GM21390 (cell line): ENCODE results near the gene EEFSEC.

ENCODE experiments used
- ATAC-seq: cut with Tn5 transposase; IDR thresholded peaks from one replicate; pipeline ENCODE4 v1.9.1; 2021; ENCODE audit not compliant: unreplicated experiment

The EEFSEC gene

GRCh38 chr3:128283421-128283820 lies 130.1 kb downstream of the EEFSEC start:
- no peak for ATAC-seq

DNA sequence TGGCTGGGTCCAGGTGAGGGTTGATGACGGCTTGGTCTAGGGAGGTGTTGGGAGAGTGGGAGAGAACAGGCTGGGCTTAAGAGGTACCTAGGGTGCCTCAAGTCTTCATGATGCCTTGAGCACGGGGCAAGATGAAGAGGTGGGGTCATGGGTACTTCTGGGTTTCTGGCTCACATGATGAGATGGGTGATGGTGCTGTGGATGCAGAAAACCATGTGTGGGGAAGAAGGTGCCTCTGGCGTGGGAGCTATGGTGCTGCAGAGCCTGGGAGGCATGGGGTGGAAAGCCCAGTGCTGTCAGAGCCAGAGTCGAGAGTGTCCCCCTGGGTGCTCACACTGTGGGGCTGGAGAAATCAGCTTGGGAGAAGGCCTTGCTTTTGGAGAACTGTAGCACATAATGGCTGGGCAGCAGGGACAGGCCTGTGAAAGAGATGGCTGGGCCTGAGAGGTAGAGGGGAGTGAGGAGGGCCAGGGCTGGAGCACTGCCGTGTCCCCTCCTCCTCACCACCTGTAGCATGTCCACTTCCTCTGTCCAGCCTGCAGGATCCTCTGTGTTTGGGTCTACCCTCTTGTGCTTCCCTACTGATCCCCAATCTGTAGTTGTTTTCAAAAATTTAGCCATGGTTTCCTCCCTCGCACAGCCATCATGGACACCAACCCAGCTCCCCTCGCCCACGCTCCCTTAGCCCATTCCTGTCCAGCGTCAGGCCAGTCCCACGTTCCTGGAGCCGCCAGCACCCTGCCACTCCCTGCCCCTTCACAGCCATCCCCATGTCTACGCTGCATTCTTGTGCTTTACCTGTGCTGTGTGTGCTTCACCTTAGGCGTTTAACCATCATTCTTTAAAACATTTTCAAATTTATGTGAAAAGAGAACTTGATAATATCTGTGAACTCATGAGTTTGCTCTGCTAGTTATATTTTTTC lies 132.0 kb downstream of the EEFSEC start:
- ATAC-seq, result no peak

DNA sequence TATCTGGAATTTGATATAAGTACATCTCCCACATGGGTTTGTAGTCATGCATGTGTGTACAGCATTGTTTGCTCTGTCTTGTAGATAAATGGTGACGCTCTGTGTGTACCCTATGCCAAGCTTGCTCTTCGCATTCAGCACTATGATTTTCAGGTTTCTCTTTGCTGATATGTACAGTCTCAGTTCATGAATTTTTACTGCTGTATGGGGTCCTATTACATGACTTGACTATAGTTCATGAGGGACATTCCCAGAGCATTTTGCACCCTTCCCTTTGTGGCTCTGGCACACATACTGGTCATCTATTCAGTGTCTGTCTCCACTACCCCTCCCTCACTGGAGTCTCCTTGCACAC lies 132.7 kb downstream of the EEFSEC start:
- ATAC-seq, result no peak

GRCh38 chr3:128286691-128287090 lies 133.4 kb downstream of the EEFSEC start:
- no peak for ATAC-seq

DNA sequence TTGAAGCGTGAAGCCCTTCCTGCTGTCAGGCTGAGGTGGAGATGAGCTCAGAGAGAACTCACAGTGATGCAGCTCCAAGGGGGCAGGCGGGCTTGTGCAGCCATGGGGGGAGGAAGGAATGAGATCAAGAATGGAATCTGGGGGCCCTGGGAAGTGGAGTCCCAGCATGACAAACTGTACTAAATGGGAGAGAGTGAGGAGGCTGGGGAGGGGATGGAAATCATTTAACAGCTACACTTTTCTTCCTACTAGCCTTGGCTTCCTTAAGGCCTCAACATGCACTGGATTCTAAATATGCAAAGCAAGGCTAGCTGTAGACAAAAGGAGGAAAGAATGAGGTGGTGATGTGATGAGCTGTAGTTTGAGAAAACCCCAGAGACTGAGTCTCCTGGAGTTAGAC lies 133.9 kb downstream of the EEFSEC start:
- ATAC-seq, result no peak

DNA sequence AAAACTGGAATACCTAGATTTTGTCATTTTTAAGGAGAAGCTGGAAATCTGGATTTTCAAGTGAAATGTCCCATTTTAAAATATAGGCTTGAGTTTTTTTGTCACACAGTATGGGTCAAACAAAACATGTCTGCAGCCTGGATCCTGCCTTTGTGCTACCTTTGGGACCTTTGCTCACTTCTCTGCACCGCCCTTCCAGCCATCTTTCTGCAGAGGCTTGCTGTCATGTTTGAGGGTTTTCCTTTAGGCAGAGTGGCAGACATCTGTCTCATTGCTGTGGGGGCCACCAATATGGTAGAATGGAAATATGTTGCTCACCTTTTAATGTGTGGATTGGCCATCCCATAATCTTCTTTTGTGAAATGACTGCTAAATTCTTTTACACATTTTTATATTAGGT lies 136.3 kb downstream of the EEFSEC start:
- no peak for ATAC-seq

GRCh38 chr3:128290484-128290883 lies 137.2 kb downstream of the EEFSEC start:
- no peak for ATAC-seq

DNA sequence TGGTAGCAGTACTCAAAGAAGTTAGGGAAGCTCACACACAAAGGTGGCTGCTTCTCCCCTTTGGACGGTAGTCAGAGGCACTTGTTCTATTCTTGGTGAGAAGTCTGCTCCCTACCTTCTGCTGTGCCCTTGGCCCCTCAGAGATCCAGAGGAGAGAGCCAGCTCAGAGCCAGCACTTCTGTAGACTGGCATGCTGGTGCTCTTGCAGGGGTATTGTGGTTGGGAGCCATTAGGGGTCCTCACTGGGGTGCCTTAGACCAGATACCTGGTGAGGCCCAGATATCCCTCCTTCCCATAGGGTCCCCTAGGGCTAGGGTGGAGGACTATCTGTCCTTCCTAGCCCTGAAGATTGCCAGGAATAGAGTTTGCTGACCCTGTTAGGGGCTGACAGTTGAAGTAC lies 140.6 kb downstream of the EEFSEC start:
- no peak for ATAC-seq

DNA sequence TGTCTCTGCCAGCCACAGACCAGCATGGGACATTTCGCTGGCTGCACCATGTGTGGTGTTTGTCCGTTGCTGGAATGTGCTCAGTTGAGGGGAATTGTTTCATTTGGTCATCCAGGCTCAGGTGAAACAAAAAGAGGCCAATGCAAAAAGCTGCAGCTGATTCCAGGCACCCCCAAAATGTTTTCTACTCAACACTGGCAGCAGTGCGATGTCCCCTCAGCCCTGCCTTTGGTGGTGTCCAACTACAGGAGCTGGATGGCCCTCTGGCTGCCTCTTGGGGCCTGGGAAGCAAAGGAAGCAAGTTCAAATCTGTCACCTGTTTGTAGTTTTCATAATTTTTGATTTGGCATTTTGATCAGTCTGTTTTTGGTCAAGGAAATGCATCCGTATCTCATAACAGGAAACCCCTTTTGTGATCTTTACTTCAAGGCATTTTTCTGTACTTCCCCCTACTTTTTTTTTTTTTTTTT lies 141.8 kb downstream of the EEFSEC start:
- no peak for ATAC-seq

DNA sequence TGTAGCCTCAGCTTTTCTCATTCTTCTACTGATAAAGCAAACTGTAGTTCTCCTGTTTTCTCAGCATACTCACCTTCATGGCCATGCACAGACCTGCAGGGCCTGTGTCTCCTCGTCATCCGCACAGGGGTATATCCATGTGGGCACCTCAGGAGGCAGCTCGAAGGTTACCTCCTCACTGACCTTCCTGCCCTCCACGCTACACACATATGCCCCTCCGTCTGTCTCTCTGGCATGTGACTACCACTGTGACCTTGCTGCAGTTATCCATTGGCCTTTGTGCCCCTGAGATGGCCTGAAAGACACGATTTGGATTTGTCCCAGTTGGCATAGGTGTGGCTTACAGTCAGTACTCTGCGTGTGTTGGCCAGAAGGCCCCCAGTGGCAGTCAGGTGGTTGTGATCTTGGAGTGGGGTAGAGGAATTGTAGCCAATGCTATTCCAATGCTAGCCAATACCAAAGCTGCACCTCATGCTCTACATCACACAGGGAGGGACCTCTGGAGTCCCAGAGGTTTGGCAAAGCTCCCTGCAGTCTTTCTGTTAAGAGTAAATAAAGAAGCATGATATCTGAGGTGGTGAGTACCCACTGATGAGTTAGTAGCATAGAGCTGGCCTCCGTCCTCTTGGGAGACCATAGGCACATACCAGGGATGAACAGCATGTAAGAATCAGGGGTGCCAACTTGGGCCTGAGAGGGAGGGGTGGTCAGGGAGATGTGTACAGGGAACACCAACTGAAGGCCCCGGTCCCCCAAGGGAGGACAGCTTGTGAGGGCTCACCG lies 143.4 kb downstream of the EEFSEC start:
- no peak for ATAC-seq

DNA sequence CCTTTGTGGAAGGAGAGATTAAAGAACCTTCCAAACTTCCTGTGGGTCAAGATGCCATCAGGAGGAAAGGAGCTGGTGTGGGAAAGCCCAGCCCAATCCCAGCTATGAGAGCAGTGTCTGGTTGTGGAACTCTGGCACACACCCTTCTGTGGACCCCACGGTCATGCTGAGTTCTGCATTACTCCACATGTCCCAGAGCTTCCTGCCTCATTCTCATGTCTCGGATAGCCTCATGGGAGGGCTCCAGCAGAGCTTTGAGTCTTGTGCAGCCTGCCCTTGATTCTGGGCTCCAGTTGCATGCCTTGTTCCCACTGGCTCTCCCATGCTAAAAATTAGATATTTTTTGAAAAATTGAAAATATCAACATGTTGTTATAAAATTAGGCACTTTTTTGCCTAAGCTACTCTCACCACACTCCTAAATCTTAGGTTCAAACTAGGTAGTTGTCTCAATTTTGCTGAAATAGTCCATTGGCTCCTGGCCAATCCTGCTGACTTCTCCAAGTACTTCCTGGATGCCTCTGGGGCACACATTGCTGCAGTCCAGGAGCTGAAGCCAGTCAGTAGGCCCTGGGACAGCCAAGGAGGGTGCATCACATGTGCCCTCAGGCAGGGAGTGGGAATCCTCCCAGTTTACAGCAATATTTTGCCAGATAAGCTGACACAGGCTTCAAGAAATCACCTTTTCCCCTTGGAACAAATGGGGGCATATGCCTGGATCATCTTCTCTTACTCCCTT lies 144.3 kb downstream of the EEFSEC start:
- no peak for ATAC-seq

- ATAC-seq, result no peak
Measured at GRCh38 chr3:128301186-128302023, 148.1 kb downstream of the EEFSEC start.

GRCh38 chr3:128306481-128306880 lies 153.2 kb downstream of the EEFSEC start:
- ATAC-seq, result no peak

- ATAC-seq, result no peak
Measured at GRCh38 chr3:128307029-128307633, 153.8 kb downstream of the EEFSEC start.

DNA sequence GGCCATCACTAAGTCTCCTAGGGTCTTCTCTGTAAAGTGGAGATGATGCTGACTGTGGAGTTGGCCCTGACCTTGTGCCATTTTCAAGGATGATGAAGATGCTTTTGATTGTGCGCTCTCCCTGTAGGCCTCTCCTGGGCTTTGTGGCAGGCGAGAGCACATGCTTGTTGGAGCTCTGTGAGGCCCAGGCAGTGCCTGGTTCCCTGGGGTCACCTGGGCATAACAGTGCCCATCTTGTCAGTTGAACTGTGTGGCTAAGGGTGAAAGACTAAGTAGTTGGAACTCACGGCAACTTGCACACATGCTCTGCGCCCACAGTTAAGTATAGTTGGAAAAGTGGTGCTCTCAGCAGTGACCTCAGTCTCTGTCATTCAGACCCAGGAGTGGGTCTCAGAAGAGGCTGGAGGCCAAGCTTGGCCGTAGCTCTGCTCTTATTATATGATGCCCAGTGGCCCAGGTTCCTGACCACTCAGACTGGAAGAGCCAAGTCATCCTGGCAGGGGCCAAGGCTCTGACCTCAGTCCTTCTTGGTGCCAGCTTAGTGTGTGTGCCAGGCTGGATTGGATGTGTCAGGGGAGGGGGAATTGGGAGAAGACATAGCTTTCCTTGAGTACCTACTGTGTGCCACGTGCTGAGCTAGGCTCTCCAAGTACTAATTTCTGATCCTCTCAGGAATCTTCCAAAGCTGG lies 154.6 kb downstream of the EEFSEC start:
- no peak for ATAC-seq

DNA sequence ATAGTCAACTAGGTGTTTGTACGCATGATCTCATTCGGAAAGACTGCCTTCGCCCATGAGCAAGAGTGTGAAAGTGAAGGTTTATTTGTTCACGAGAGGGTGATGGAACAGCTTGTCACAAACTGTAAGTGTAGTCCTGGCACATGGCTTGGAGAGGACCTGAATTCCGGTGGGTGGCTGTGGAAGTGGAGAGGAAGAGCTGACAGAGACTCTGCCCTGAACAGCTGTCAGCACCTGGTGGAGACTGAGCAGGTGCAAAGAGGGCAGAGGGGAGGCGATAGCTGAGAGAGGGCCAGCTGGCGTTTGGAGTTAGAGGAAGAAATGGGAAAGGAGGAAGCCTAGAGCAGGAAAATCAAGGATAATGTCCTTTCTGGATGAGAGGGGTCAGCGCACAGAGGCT lies 155.7 kb downstream of the EEFSEC start:
- ATAC-seq, result no peak

GRCh38 chr3:128310286-128311058 lies 157.2 kb downstream of the EEFSEC start:
- ATAC-seq, result no peak

DNA sequence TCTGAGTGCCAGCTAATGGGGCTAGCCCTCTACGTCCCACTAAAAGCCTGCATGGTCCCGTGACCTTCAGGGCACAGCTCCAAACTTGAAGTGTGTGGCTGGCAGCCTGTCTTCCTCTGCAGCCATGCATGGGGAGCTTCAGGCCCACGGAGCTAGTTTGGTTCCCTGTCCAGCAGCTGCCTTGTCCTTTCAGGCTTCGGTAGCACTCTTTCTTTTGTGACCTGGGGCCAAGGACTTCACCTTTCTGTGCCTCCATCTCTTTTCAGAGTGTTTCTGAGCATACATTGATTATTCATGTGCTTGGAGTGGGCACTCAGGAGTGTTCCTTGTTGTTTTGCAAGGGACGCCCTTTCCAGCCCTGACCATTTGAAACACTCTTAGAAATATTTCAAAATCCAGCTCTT lies 158.2 kb downstream of the EEFSEC start:
- ATAC-seq, result no peak

DNA sequence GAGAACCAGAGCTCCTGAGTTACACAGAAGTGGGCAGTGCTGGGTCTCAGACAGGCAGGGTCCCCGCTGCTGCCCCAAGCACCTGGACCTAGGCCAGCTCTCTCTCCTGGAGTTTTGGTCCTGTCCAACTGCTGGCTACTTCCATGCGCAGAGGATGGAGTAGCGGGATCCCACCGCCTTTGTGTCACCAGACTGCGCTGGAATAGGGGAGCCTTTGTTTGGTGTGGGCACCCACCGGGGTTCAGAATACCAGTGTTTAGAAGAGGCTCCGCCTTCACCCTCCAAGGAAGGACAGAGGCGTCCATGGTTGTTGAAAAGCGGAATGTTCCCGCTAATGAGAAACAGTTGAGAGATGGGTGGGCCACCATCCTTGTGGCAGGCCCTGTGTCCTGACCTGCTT lies 159.0 kb downstream of the EEFSEC start:
- ATAC-seq, result no peak
